ENCODE results near the gene ADD1. TPM values are rescaled to one million over a fixed set of nuclear protein-coding genes. Genes with fewer than 3 reads are reported as not detected.
A peak's percentile ranks its signal among the peaks of the same experiment; 100 is the strongest.

Gene ADD1
- total and polyA plus RNA-seq, 8 donors = 70.9 to 160 (median 92.0) TPM

GRCh38 chr4:2886622-2887021 lies 43.0 kb downstream of the ADD1 start:
- peak in 2 of 4 donors; percentile 61 to 77 for ATAC-seq
- no peak for DNase-seq
- H3K27me3 ChIP-seq = no peaks in the 10 kb centered on the region
- H3K4me1 ChIP-seq = no peaks in the 10 kb centered on the region
- H3K27ac ChIP-seq = no peak overlapping the region
- WGBS, 2 donors = 54 to 59% methylated on average over 6 of the region's 6 CpGs
- H3K9me3 ChIP-seq = no peaks in the 10 kb centered on the region
- peaks cover 0 to 30% (median 17%) of the 10 kb centered on the region in 3 donors for H3K36me3 ChIP-seq
- TF ChIP-seq CTCF (IDR thresholded peaks at IDR 0.05) = no peak
- H3K4me3 ChIP-seq = no peak overlapping the region
- no peak for FAIRE-seq
- intact Hi-C loops (cut with DNase I) = no loop called here

- no peak for TF ChIP-seq CTCF (IDR thresholded peaks at IDR 0.05)
- WGBS, 2 donors = 81% methylated on average over 3 of the region's 3 CpGs
- ATAC-seq = no peak
- no peak for FAIRE-seq
- Histone ChIP-seq H3K27me3 (no peaks in the 10 kb centered on the region), H3K27ac (no peak overlapping the region), H3K4me1 (no peaks in the 10 kb centered on the region), H3K9me3 (no peaks in the 10 kb centered on the region), H3K36me3 (peaks cover 0 to 27% (median 16%) of the 10 kb centered on the region in 3 donors), H3K4me3 (no peak overlapping the region)
- intact Hi-C loops (cut with DNase I) = no loop called here
- no peak for DNase-seq
These were observed 43.7 kb downstream of the ADD1 start for GRCh38 chr4:2887343-2887742.

DNA sequence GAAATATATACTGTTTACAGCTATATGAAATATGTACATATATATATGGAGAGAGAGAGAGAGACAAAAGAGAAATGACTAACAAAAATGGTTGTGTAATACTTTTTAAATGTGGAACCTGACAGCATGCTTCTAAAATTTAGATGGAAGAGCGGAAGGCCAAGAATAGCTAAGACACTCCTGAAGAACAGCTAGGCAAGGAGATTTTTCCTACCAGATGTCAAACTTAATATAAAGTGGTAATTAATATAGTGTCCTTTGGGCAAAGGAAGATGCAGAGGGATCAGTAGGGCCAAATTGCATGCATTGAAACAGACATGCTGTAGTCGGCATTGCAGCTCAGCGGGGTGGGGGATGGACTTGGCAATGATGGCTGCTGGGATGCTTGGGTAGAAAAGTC lies 45.2 kb downstream of the ADD1 start:
- FAIRE-seq = no peak
- no peak for DNase-seq
- Histone ChIP-seq H3K9me3 (no peaks in the 10 kb centered on the region), H3K27me3 (no peaks in the 10 kb centered on the region), H3K36me3 (peaks cover 0 to 19% (median 10%) of the 10 kb centered on the region in 3 donors), H3K4me1 (no peaks in the 10 kb centered on the region), H3K27ac (no peak overlapping the region), H3K4me3 (no peak overlapping the region)
- intact Hi-C loops (cut with DNase I) = no loop called here
- no peak for TF ChIP-seq CTCF (IDR thresholded peaks at IDR 0.05)
- ATAC-seq = no peak
- WGBS, 2 donors = 96 to 97% methylated on average over 3 of the region's 3 CpGs

- FAIRE-seq (no peak), DNase-seq (no peak), ATAC-seq (peak in 2 of 4 donors; percentile 48 to 49)
- H3K4me1 ChIP-seq = no peaks in the 10 kb centered on the region
- WGBS, 2 donors = 72 to 79% methylated on average over 5 of the region's 5 CpGs
- no peak overlapping the region for H3K27ac ChIP-seq
- TF ChIP-seq CTCF (IDR thresholded peaks at IDR 0.05) = no peak
- no peaks in the 10 kb centered on the region for H3K27me3 ChIP-seq
- no peak overlapping the region for H3K4me3 ChIP-seq
- H3K9me3 ChIP-seq = no peaks in the 10 kb centered on the region
- intact Hi-C loops (cut with DNase I) = no loop called here
- peaks cover 0 to 26% (median 3%) of the 10 kb centered on the region in 3 donors for H3K36me3 ChIP-seq
These were observed 47.6 kb downstream of the ADD1 start for GRCh38 chr4:2891294-2891693.

DNA sequence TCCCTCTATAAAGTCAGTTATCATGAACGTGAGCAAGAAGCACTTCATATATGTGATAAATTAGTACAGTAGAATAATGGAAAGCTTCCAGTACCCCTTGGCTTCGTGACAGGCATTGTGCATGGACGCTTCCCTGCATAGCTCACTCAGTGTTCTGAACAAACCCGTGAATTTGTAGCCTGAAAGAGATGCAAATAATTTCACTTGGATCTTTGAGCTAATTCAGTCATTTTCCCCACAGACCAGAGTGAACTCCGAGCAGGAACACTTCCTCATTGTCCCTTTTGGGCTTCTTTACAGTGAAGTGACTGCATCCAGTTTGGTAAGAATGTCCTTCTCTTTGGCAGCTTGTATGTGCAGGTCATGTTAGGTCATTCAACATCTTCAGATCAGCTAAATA lies 50.1 kb downstream of the ADD1 start:
- DNase-seq = no peak
- Histone ChIP-seq H3K9me3 (no peaks in the 10 kb centered on the region), H3K27me3 (no peaks in the 10 kb centered on the region), H3K4me1 (no peaks in the 10 kb centered on the region), H3K27ac (no peak overlapping the region), H3K36me3 (peaks cover 0 to 30% (median 2%) of the 10 kb centered on the region in 3 donors), H3K4me3 (no peak overlapping the region)
- intact Hi-C loops (cut with DNase I) = no loop called here
- 44% methylated on average over 5 of the region's 5 CpGs for WGBS, 2 donors
- no peak for FAIRE-seq
- no peak for TF ChIP-seq CTCF (IDR thresholded peaks at IDR 0.05)
- ATAC-seq = peak in 1 of 4 donors; percentile 53
